ENCODE data around the gene NPL.

NPL gene

DNA sequence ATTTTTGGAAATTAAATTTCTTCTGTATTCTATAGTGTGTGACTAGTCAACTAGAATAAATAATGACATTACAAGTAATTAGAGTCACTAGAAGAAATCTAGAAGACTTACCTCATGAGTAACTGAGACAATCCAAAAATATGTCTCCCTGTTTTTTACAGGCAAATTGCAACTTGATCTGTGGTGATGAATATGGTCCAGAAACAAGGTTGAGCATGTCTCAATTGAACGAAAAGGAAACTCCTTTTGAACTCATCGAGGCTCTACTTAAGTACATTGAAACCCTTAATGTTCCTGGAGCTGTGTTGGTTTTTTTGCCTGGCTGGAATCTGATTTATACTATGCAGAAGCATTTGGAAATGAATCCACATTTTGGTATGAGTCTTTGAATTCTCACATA is 86.3 kb downstream of the NPL start:
- DNase-seq (ENCODE audit: low read depth), result no peak
- no peak overlapping the region for H3K4me3 ChIP-seq (ENCODE audit: low read length)
- no peak overlapping the region for H3K9ac ChIP-seq (ENCODE audit: low read length)
- H3K36me3 ChIP-seq (ENCODE audit: control insufficient read depth, insufficient read depth, low read length, severe bottlenecking), result peaks cover 100% of the 10 kb centered on the region
- H3K27me3 ChIP-seq (replicated peaks; ENCODE audit: control insufficient read depth, insufficient read depth, low read length), result no peaks in the 10 kb centered on the region
- H3K9me3 ChIP-seq (ENCODE audit: control insufficient read depth, low read length), result no peaks in the 10 kb centered on the region
- H3K4me1 ChIP-seq (ENCODE audit: control insufficient read depth, insufficient read depth, low read length), result no peaks in the 10 kb centered on the region

DNA sequence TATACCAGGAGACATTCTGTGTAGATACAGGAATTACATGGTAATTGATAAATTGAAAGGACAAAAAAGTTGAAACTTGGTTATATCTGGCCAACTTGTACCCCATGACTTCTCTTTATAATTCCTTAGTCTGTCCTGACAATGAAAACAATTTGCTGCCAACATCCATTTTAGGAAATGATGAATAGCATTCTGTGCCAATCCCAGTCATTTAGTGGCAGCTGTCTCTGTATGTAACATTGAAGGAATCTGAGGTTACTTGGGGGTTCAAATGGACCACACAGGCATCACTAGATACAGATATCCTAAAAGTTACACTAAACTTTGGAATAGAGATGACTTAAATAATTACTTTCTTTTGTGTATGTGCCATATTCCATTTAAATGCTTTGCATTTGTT is 87.8 kb downstream of the NPL start:
- H3K9ac ChIP-seq (ENCODE audit: low read length), result no peak overlapping the region
- peaks cover 100% of the 10 kb centered on the region for H3K36me3 ChIP-seq (ENCODE audit: control insufficient read depth, insufficient read depth, low read length, severe bottlenecking)
- H3K4me3 ChIP-seq (ENCODE audit: low read length), result no peak overlapping the region
- no peaks in the 10 kb centered on the region for H3K4me1 ChIP-seq (ENCODE audit: control insufficient read depth, insufficient read depth, low read length)
- no peaks in the 10 kb centered on the region for H3K9me3 ChIP-seq (ENCODE audit: control insufficient read depth, low read length)
- H3K27me3 ChIP-seq (replicated peaks; ENCODE audit: control insufficient read depth, insufficient read depth, low read length), result no peaks in the 10 kb centered on the region
- DNase-seq (ENCODE audit: low read depth), result no peak

DNA sequence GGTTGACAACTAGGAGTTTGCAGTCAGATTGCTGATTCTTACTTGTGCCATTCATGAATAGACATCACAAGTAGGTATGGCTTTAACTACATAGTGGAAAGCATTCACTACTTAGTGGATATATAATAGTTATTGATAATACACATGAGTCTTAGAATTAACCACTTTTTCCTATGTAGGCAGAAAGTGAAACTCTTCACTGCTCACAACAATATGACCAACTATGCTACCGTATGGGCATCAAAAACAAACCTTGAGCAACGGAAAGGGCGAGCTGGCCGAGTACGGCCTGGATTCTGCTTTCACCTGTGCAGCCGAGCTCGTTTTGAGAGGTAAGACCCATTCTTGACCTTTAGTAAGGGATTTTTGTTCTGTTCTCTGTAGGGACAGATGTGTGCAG is 88.3 kb downstream of the NPL start:
- Histone ChIP-seq H3K9ac (ENCODE audit: low read length) (no peak overlapping the region), H3K9me3 (ENCODE audit: control insufficient read depth, low read length) (no peaks in the 10 kb centered on the region), H3K4me1 (ENCODE audit: control insufficient read depth, insufficient read depth, low read length) (no peaks in the 10 kb centered on the region), H3K4me3 (ENCODE audit: low read length) (no peak overlapping the region), H3K36me3 (ENCODE audit: control insufficient read depth, insufficient read depth, low read length, severe bottlenecking) (peaks cover 98% of the 10 kb centered on the region), H3K27me3 (replicated peaks; ENCODE audit: control insufficient read depth, insufficient read depth, low read length) (no peaks in the 10 kb centered on the region)
- DNase-seq (ENCODE audit: low read depth), result no peak

Measured in adipocyte (in vitro differentiated cells).